ENCODE results near the gene USP15.

GRCh38 chr12:62304560-62304959 lies 44.4 kb downstream of the USP15 start:
- TF ChIP-seq CTCF (IDR thresholded peaks at IDR 0.05) = no peak
- no peak for TF ChIP-seq POLR2A (IDR thresholded peaks at IDR 0.05)
